Measurements from ENCODE around the gene RBPJL.

RBPJL gene

GRCh38 chr20:45336530-45337366, 30.1 kb downstream of the RBPJL start:
- no peak overlapping the region for H3K4me3 ChIP-seq (replicated peaks; ENCODE audit: low read depth, low read length)
- peak; percentile 71 for DNase-seq (ENCODE audit: low read depth)
- TF ChIP-seq CTCF (IDR thresholded peaks at IDR 0.05; ENCODE audit: low read length, missing control alignments) = no peak

DNA sequence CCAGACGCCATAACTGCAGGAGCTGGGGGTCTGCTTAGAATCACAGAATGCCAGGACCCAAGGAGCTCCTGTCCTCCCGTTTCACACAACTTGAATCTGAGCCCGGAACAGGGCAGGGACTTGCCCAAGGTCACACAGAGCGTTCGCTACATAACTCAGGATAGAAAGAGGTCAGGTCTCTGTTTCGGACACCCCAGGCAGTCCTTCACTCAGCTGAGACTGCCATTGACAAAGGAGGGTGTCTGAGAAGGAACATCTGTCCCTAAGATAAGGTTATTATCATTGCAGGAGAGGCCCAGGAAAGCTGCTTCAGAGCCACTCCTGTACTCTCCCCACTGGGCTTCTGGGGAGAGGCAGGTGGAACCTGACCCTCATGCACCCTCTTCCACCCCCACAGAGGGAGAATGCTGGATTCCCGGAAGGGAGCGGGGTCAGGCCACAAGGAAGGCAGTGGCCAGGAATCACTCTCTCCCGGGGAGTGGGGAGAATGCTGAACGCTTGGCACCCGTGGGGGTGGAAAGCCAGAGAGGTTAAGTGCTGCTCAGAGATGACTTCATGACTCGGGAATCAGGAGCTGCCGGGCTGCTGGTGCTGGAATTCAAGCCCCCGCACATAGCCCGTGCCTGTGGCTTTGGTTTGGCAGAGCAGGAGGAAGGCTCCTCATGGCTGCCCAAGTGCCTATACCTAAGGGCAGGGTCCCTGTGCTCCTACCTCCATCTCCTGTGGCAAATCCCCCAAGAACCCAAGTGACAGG, 30.9 kb downstream of the RBPJL start:
- peak; percentile 88 for DNase-seq (ENCODE audit: low read depth)
- no peak for TF ChIP-seq CTCF (IDR thresholded peaks at IDR 0.05; ENCODE audit: low read length, missing control alignments)
- no peak overlapping the region for H3K4me3 ChIP-seq (replicated peaks; ENCODE audit: low read depth, low read length)

GRCh38 chr20:45338121-45339030, 31.7 kb downstream of the RBPJL start:
- no peak for TF ChIP-seq CTCF (IDR thresholded peaks at IDR 0.05; ENCODE audit: low read length, missing control alignments)
- no peak overlapping the region for H3K4me3 ChIP-seq (replicated peaks; ENCODE audit: low read depth, low read length)
- no peak for DNase-seq (ENCODE audit: low read depth)

GRCh38 chr20:45339084-45339483, 32.4 kb downstream of the RBPJL start:
- no peak for TF ChIP-seq CTCF (IDR thresholded peaks at IDR 0.05; ENCODE audit: low read length, missing control alignments)
- H3K4me3 ChIP-seq (replicated peaks; ENCODE audit: low read depth, low read length) = no peak overlapping the region

GRCh38 chr20:45339799-45340198, 33.2 kb downstream of the RBPJL start:
- no peak for TF ChIP-seq CTCF (IDR thresholded peaks at IDR 0.05; ENCODE audit: low read length, missing control alignments)
- no peak overlapping the region for H3K4me3 ChIP-seq (replicated peaks; ENCODE audit: low read depth, low read length)
- DNase-seq (ENCODE audit: low read depth) = no peak

More at GRCh38 chr20:45339084-45339483, 32.4 kb downstream of the RBPJL start:
- no peak for DNase-seq (ENCODE audit: low read depth)

DNA sequence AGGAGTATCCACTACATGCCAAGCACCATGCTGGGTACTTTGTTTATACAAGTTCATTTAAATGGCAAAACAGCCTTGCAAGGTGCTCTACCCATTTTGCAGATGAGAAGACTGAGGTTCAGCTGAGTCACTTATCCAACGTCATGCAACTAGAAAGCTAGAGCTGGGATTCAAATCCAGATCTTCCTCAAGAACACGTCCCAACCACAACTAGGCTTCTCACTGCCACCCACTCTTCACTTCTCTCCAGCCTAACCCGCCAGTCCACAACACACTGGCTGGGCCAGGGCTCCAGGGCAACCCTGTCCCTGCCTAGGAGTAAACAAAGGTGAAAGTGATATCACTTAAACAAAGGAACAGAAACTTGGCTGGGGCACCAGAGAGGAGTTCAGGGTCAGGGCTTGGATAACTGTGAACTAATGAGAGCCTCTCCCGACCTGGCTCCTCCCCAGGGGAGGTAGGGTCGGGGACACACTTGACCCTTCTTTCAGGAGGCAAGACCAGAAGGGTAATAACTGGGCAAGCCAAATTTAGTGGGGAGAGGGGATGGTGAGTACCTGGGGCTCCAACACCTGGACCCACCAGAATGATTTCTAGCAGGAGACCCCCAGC, 33.7 kb downstream of the RBPJL start:
- no peak overlapping the region for H3K4me3 ChIP-seq (replicated peaks; ENCODE audit: low read depth, low read length)
- no peak for TF ChIP-seq CTCF (IDR thresholded peaks at IDR 0.05; ENCODE audit: low read length, missing control alignments)
- DNase-seq (ENCODE audit: low read depth) = no peak
